Trophoblast cell (in vitro differentiated cells and primary cell): ENCODE data around the gene NKX6-2.

Source experiments
- DNase-seq, 2 donors: peaks; one replicate each; pipeline ENCODE4 v3.0.0-alpha.2; 2016
- H2AFZ ChIP-seq: 2 replicates; pipeline ENCODE4 v1.6.1; 2013; ENCODE audit warnings: low read length, moderate library complexity, mild to moderate bottlenecking; ENCODE audit not compliant: insufficient read depth, poor library complexity
- H2AK5ac ChIP-seq: 2 replicates; pipeline ENCODE4 v1.6.1; 2013; ENCODE audit warnings: mild to moderate bottlenecking, low read length
- H2BK120ac ChIP-seq: 2 replicates; pipeline ENCODE4 v1.6.1; 2013; ENCODE audit warnings: low read length, mild to moderate bottlenecking, moderate library complexity; ENCODE audit not compliant: insufficient read depth, poor library complexity
- H2BK12ac ChIP-seq: 2 replicates; pipeline ENCODE4 v1.6.1; 2013; ENCODE audit warnings: mild to moderate bottlenecking, low read length, moderate library complexity
- H2BK5ac ChIP-seq: 2 replicates; pipeline ENCODE4 v1.6.1; 2013; ENCODE audit warnings: low read length, low read depth, moderate library complexity, mild to moderate bottlenecking; ENCODE audit not compliant: poor library complexity
- H3K14ac ChIP-seq: 2 replicates; pipeline ENCODE4 v1.6.1; 2013; ENCODE audit warnings: mild to moderate bottlenecking, low read length
- H3K18ac ChIP-seq: 2 replicates; pipeline ENCODE4 v1.6.1; 2013; ENCODE audit warnings: mild to moderate bottlenecking, low read length
- H3K23ac ChIP-seq: 2 replicates; pipeline ENCODE4 v1.6.1; 2013; ENCODE audit warnings: low read length
- H3K27ac ChIP-seq: 2 replicates; pipeline ENCODE4 v1.5.1; 2013; ENCODE audit warnings: low read depth, mild to moderate bottlenecking, inconsistent platforms, low read length, moderate library complexity
- H3K27me3 ChIP-seq: 2 replicates; pipeline ENCODE4 v1.6.1; 2013; ENCODE audit warnings: inconsistent platforms, mild to moderate bottlenecking, low read length, moderate library complexity; ENCODE audit not compliant: insufficient read depth
- H3K36me3 ChIP-seq, 2 experiments: 1 replicate in 1 of 2; 2 replicates in 1 of 2; pipeline ENCODE4 v1.6.1; 2013; ENCODE audit warnings: low read length in 2 of 2, mild to moderate bottlenecking in 2 of 2, moderate library complexity in 1 of 2; ENCODE audit not compliant: insufficient read depth in 2 of 2, control insufficient read depth in 1 of 2
- H3K4ac ChIP-seq: 2 replicates; pipeline ENCODE4 v1.6.1; 2013; ENCODE audit warnings: low read depth, mild to moderate bottlenecking, low read length, moderate library complexity
- H3K4me1 ChIP-seq, 2 experiments: 1 replicate in 1 of 2; 2 replicates in 1 of 2; pipeline ENCODE4 v1.6.1; 2013; ENCODE audit warnings: low read length in 2 of 2, mild to moderate bottlenecking in 2 of 2, moderate library complexity in 1 of 2; ENCODE audit not compliant: insufficient read depth in 2 of 2, control insufficient read depth in 1 of 2
- H3K4me2 ChIP-seq: 2 replicates; pipeline ENCODE4 v1.6.1; 2013; ENCODE audit warnings: inconsistent platforms, mild to moderate bottlenecking, low read length, moderate library complexity
- H3K4me3 ChIP-seq: 2 replicates; pipeline ENCODE4 v1.5.1; 2013; ENCODE audit warnings: mild to moderate bottlenecking, low read depth, low read length, inconsistent platforms
- H3K79me1 ChIP-seq: one replicate; pipeline ENCODE4 v1.6.1; 2013; ENCODE audit warnings: low read length
- H3K79me2 ChIP-seq: 2 replicates; pipeline ENCODE4 v1.6.1; 2013; ENCODE audit warnings: low read length, mild to moderate bottlenecking; ENCODE audit not compliant: control insufficient read depth, insufficient read depth, poor library complexity
- H3K9ac ChIP-seq: 2 replicates; pipeline ENCODE4 v1.6.1; 2013; ENCODE audit warnings: mild to moderate bottlenecking, low read length
- H3K9me3 ChIP-seq: 2 replicates; pipeline ENCODE4 v1.6.1; 2013; ENCODE audit warnings: low read depth, mild to moderate bottlenecking, control low read depth, inconsistent platforms, low read length; ENCODE audit not compliant: insufficient read depth
- H4K12ac ChIP-seq: 2 replicates; pipeline ENCODE4 v1.6.1; 2013; ENCODE audit warnings: low read depth, mild to moderate bottlenecking, low read length, moderate library complexity
- H4K8ac ChIP-seq: 2 replicates; pipeline ENCODE4 v1.6.1; 2013; ENCODE audit warnings: low read depth, mild to moderate bottlenecking, low read length, moderate library complexity
- H4K91ac ChIP-seq: one replicate; pipeline ENCODE4 v1.6.1; 2013; ENCODE audit warnings: low read depth, mild to moderate bottlenecking, low read length, moderate library complexity
- WGBS: extraction: QIAGEN DNeasy Blood & Tissue Kit; methylation state at CpG from one replicate; pipeline ENCODE4 v1.1.7; 2013; ENCODE audit warnings: missing lambda C conversion rate; ENCODE audit not compliant: insufficient read length, insufficient coverage; ENCODE audit errors: extremely low coverage; 5-methylcytosine and 5-hydroxymethylcytosine counted together

NKX6-2 gene

GRCh38 chr10:132832186-132832969, 46.4 kb upstream of the NKX6-2 start:
- no CpG with 5 or more reads among the region's 30 CpGs for WGBS
- H4K91ac ChIP-seq, result no peak overlapping the region
- no peak overlapping the region for H4K12ac ChIP-seq
- no peak overlapping the region for H3K4ac ChIP-seq
- H3K18ac ChIP-seq, result no peak overlapping the region
- no peaks in the 10 kb centered on the region for H3K36me3 ChIP-seq
- no peak overlapping the region for H2BK12ac ChIP-seq
- H3K4me2 ChIP-seq, result no peak overlapping the region
- no peak for DNase-seq
- H3K27ac ChIP-seq, result no peak overlapping the region
- H3K9ac ChIP-seq, result no peak overlapping the region
- H2BK120ac ChIP-seq, result no peak overlapping the region
- peaks cover 12% of the 10 kb centered on the region for H3K9me3 ChIP-seq
- no peaks in the 10 kb centered on the region for H3K79me1 ChIP-seq
- H3K4me1 ChIP-seq, result no peaks in the 10 kb centered on the region
- no peak overlapping the region for H3K14ac ChIP-seq
- no peak overlapping the region for H3K23ac ChIP-seq
- no peak overlapping the region for H2AK5ac ChIP-seq
- H3K4me3 ChIP-seq, result no peak overlapping the region
- no peaks in the 10 kb centered on the region for H3K79me2 ChIP-seq
- H3K27me3 ChIP-seq, result no peaks in the 10 kb centered on the region
- no peak overlapping the region for H4K8ac ChIP-seq
- H2AFZ ChIP-seq, result no peak overlapping the region
- no peak overlapping the region for H2BK5ac ChIP-seq

- no peak overlapping the region for H3K9ac ChIP-seq
- WGBS, result no CpG with 5 or more reads among the region's 8 CpGs
- no peak overlapping the region for H4K12ac ChIP-seq
- H4K91ac ChIP-seq, result no peak overlapping the region
- no peak overlapping the region for H3K4me2 ChIP-seq
- no peak overlapping the region for H2BK120ac ChIP-seq
- no peak overlapping the region for H4K8ac ChIP-seq
- H2AK5ac ChIP-seq, result no peak overlapping the region
- H3K4me3 ChIP-seq, result no peak overlapping the region
- H3K14ac ChIP-seq, result no peak overlapping the region
- no peak for DNase-seq
- H3K79me1 ChIP-seq, result no peaks in the 10 kb centered on the region
- H3K27ac ChIP-seq, result no peak overlapping the region
- no peaks in the 10 kb centered on the region for H3K4me1 ChIP-seq
- H2AFZ ChIP-seq, result no peak overlapping the region
- no peaks in the 10 kb centered on the region for H3K27me3 ChIP-seq
- no peak overlapping the region for H3K18ac ChIP-seq
- no peaks in the 10 kb centered on the region for H3K79me2 ChIP-seq
- H2BK12ac ChIP-seq, result no peak overlapping the region
- no peaks in the 10 kb centered on the region for H3K36me3 ChIP-seq
- H3K4ac ChIP-seq, result no peak overlapping the region
- H2BK5ac ChIP-seq, result no peak overlapping the region
- H3K9me3 ChIP-seq, result peaks cover 32% of the 10 kb centered on the region
- no peak overlapping the region for H3K23ac ChIP-seq
These were observed 43.5 kb upstream of the NKX6-2 start for GRCh38 chr10:132829403-132829802.

GRCh38 chr10:132828681-132829080, 42.7 kb upstream of the NKX6-2 start:
- H3K18ac ChIP-seq, result no peak overlapping the region
- H4K91ac ChIP-seq, result no peak overlapping the region
- H3K14ac ChIP-seq, result no peak overlapping the region
- no peak overlapping the region for H2AFZ ChIP-seq
- no peak overlapping the region for H3K9ac ChIP-seq
- H3K27me3 ChIP-seq, result no peaks in the 10 kb centered on the region
- no peak overlapping the region for H3K27ac ChIP-seq
- H4K12ac ChIP-seq, result no peak overlapping the region
- no peaks in the 10 kb centered on the region for H3K36me3 ChIP-seq
- no peak overlapping the region for H3K4me2 ChIP-seq
- no peak overlapping the region for H2BK120ac ChIP-seq
- H2AK5ac ChIP-seq, result no peak overlapping the region
- no peak overlapping the region for H3K4me3 ChIP-seq
- no peaks in the 10 kb centered on the region for H3K4me1 ChIP-seq
- H3K4ac ChIP-seq, result no peak overlapping the region
- no peak overlapping the region for H2BK12ac ChIP-seq
- no peak overlapping the region for H2BK5ac ChIP-seq
- H3K9me3 ChIP-seq, result peaks cover 37% of the 10 kb centered on the region
- no peak overlapping the region for H3K23ac ChIP-seq
- H3K79me1 ChIP-seq, result no peaks in the 10 kb centered on the region
- no peaks in the 10 kb centered on the region for H3K79me2 ChIP-seq
- no peak overlapping the region for H4K8ac ChIP-seq
- WGBS, result no CpG with 5 or more reads among the region's 20 CpGs
- no peak for DNase-seq

- Histone ChIP-seq H3K14ac (no peak overlapping the region), H3K27me3 (no peaks in the 10 kb centered on the region), H4K8ac (no peak overlapping the region), H4K91ac (no peak overlapping the region), H4K12ac (no peak overlapping the region), H3K9ac (no peak overlapping the region), H3K4ac (no peak overlapping the region), H3K4me3 (no peak overlapping the region), H2AFZ (no peak overlapping the region), H3K36me3 (no peaks in the 10 kb centered on the region), H2AK5ac (no peak overlapping the region), H3K18ac (no peak overlapping the region), H2BK12ac (no peak overlapping the region), H3K4me1 (no peaks in the 10 kb centered on the region), H3K23ac (no peak overlapping the region), H3K27ac (no peak overlapping the region), H3K79me2 (no peaks in the 10 kb centered on the region), H3K4me2 (no peak overlapping the region), H2BK5ac (no peak overlapping the region), H2BK120ac (no peak overlapping the region), H3K9me3 (peaks cover 39% of the 10 kb centered on the region), H3K79me1 (no peaks in the 10 kb centered on the region)
- no CpG with 5 or more reads among the region's 29 CpGs for WGBS
- DNase-seq, result no peak
These were observed 42.1 kb upstream of the NKX6-2 start for GRCh38 chr10:132827861-132828539.
